Keratinocyte (primary cell): ENCODE data around the gene KCNMA1. TPM values are rescaled to one million over a fixed set of nuclear protein-coding genes. Genes with fewer than 3 reads are reported as not detected.
A peak's percentile ranks its signal among the peaks of the same experiment; 100 is the strongest.

Experiments used
- DNase-seq: peaks from one replicate; pipeline ENCODE4 v3.0.0-alpha.2; 2011; ENCODE audit warnings: low read depth, missing footprints, low spot score
- FAIRE-seq: peaks from 2 replicates; lab custom pipeline; 2011; peaks lifted over from hg19 to GRCh38; lab: Jason Lieb, UNC
- H2AFZ ChIP-seq: 2 replicates; pipeline ENCODE4 v1.6.0; 2012; ENCODE audit warnings: low read length, control low read depth, inconsistent platforms; ENCODE audit not compliant: control insufficient read depth
- H3K27ac ChIP-seq: 2 replicates; pipeline ENCODE4 v1.5.1; 2011; ENCODE audit warnings: low read length; ENCODE audit not compliant: control insufficient read depth, insufficient read depth
- H3K27me3 ChIP-seq: 3 replicates; pipeline ENCODE4 v1.6.0; 2011; ENCODE audit warnings: low read length; ENCODE audit not compliant: control insufficient read depth, insufficient read depth; ENCODE audit errors: extremely low read depth
- H3K36me3 ChIP-seq, 2 experiments: 2 replicates in 1 of 2; 3 replicates in 1 of 2; pipeline ENCODE4 v1.5.1; 2011; ENCODE audit warnings: low read length in 2 of 2, mild to moderate bottlenecking in 1 of 2; ENCODE audit not compliant: control insufficient read depth in 2 of 2, insufficient read depth in 2 of 2; ENCODE audit errors: extremely low read depth in 1 of 2
- H3K4me1 ChIP-seq: 3 replicates; pipeline ENCODE4 v1.5.1; 2011; ENCODE audit warnings: low read length; ENCODE audit not compliant: control insufficient read depth, insufficient read depth; ENCODE audit errors: extremely low read depth
- H3K4me2 ChIP-seq: 3 replicates; pipeline ENCODE4 v1.6.0; 2011; ENCODE audit warnings: low read depth, low read length; ENCODE audit not compliant: control insufficient read depth, insufficient read depth; ENCODE audit errors: extremely low read depth
- H3K4me3 ChIP-seq, 3 experiments: fragments of 200-600 bp in 1 of 3; sonication (generic) in 1 of 3; 2 replicates in 2 of 3; 3 replicates in 1 of 3; pipeline ENCODE4 v1.5.1; 2011 to 2016; ENCODE audit warnings: low read length in 3 of 3, mild to moderate bottlenecking in 3 of 3, control low read depth in 2 of 3, inconsistent platforms in 1 of 3, low read depth in 1 of 3, mixed read lengths in 1 of 3, mixed run types in 1 of 3, moderate library complexity in 1 of 3; ENCODE audit not compliant: control insufficient read depth in 2 of 3, insufficient read depth in 2 of 3; ENCODE audit errors: extremely low read depth in 1 of 3
- H3K79me2 ChIP-seq: 2 replicates; pipeline ENCODE4 v1.6.0; 2012; ENCODE audit warnings: low read length; ENCODE audit not compliant: control insufficient read depth, insufficient read depth
- H3K9ac ChIP-seq: 3 replicates; pipeline ENCODE4 v1.6.0; 2011; ENCODE audit warnings: low read length; ENCODE audit not compliant: control insufficient read depth, insufficient read depth; ENCODE audit errors: extremely low read depth
- H3K9me1 ChIP-seq: 3 replicates; pipeline ENCODE4 v1.6.0; 2011; ENCODE audit warnings: low read length; ENCODE audit not compliant: control insufficient read depth, insufficient read depth; ENCODE audit errors: extremely low read depth
- H3K9me3 ChIP-seq: 2 replicates; pipeline ENCODE4 v1.5.1; 2012; ENCODE audit warnings: low read depth, low read length; ENCODE audit not compliant: control insufficient read depth
- H4K20me1 ChIP-seq: 3 replicates; pipeline ENCODE4 v1.6.0; 2011; ENCODE audit warnings: low read length; ENCODE audit not compliant: control insufficient read depth, insufficient read depth; ENCODE audit errors: extremely low read depth
- EZH2 ChIP-seq: IDR thresholded peaks from one replicate; pipeline ENCODE4 v1.6.1; 2012; ENCODE audit warnings: inconsistent platforms, mild to moderate bottlenecking, low read length, moderate library complexity
- dilution Hi-C: fragments of 300-500 bp; cut with MboI; formaldehyde crosslinking; loops from one replicate; pipeline ENCODE4 v1.7.0; 2020; ENCODE audit warnings: low sequenced_read_pairs; ENCODE audit not compliant: extremely low pct_ligation_motif_present
- polyA plus RNA-seq, 5 experiments: library from polyadenylated mRNA; depleted of rRNA in 3 of 5; stranded (reverse) in 3 of 5; stranded (forward) in 1 of 5; unstranded in 1 of 5; fragments of >200 nt; gene quantifications; 1 replicate in 1 of 5; 2 replicates in 3 of 5; 3 replicates in 1 of 5; pipeline versions ENCODE4 v1.2.1 to v1.2.3, GENCODE V29; 2011 to 2012; ENCODE audit warnings: missing spikeins in 2 of 5, low read depth in 1 of 5, low replicate concordance in 1 of 5
- TF ChIP-seq, protein P1 (sequence below), 3 experiments: IDR thresholded peaks in 1 of 3; conservative IDR thresholded peaks in 1 of 3; optimal IDR thresholded peaks in 1 of 3; 2 replicates in 2 of 3; 3 replicates in 1 of 3; pipeline versions ENCODE3 to v1.5.1; 2011; ENCODE audit warnings: low read length in 3 of 3, mild to moderate bottlenecking in 3 of 3, moderate library complexity in 2 of 3, control low read depth in 1 of 3, inconsistent platforms in 1 of 3; ENCODE audit not compliant: insufficient read depth in 2 of 3; ENCODE audit errors: extremely low read depth in 1 of 3

Gene KCNMA1
- polyA plus RNA-seq, 1 donor (not counting 4 experiments of a cell fraction or from before 2014, with no cell fraction given) = 6.3 TPM

DNA sequence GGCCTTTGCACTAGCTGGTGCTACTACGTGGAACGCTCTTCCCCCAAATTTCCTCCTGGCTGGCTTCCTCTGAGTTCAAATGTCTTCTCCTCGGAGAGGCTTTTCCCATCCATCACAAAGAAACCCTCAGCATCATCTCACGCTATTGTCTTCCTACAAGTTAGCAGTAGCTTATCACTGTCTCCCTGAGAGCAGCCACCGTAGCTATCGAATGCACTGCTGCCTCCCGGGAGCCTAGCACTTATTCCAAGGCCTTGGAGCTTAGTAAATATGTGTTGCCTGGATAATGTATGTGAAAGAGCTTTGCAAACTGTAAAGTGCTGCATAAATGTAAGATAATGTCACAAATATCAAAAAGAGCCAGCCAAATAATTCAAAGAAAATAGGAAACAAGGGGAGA lies 124.4 kb downstream of the KCNMA1 start:
- dilution Hi-C loops = no loop called here
- H3K4me3 ChIP-seq = no peak overlapping the region
- H3K4me2 ChIP-seq = peak overlapping the region; percentile 45
- no peak overlapping the region for H3K9ac ChIP-seq
- H3K9me1 ChIP-seq = no peaks in the 10 kb centered on the region
- TF ChIP-seq, protein P1, sequence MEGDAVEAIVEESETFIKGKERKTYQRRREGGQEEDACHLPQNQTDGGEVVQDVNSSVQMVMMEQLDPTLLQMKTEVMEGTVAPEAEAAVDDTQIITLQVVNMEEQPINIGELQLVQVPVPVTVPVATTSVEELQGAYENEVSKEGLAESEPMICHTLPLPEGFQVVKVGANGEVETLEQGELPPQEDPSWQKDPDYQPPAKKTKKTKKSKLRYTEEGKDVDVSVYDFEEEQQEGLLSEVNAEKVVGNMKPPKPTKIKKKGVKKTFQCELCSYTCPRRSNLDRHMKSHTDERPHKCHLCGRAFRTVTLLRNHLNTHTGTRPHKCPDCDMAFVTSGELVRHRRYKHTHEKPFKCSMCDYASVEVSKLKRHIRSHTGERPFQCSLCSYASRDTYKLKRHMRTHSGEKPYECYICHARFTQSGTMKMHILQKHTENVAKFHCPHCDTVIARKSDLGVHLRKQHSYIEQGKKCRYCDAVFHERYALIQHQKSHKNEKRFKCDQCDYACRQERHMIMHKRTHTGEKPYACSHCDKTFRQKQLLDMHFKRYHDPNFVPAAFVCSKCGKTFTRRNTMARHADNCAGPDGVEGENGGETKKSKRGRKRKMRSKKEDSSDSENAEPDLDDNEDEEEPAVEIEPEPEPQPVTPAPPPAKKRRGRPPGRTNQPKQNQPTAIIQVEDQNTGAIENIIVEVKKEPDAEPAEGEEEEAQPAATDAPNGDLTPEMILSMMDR (optimal IDR thresholded peaks at IDR 0.05 in 1 of 3, IDR thresholded peaks at IDR 0.05 in 1 of 3, conservative IDR thresholded peaks at IDR 0.05 in 1 of 3; ENCODE audit: extremely low read depth in 1 of 3, insufficient read depth in 2 of 3, low read length in 3 of 3) = no peak
- TF ChIP-seq EZH2 = no peak
- no peaks in the 10 kb centered on the region for H3K79me2 ChIP-seq
- H3K27me3 ChIP-seq = no peaks in the 10 kb centered on the region
- H3K4me1 ChIP-seq = peaks cover 32% of the 10 kb centered on the region
- FAIRE-seq (no peak), DNase-seq (no peak)
- no peaks in the 10 kb centered on the region for H4K20me1 ChIP-seq
- no peaks in the 10 kb centered on the region for H3K9me3 ChIP-seq
- H3K36me3 ChIP-seq = no peaks in the 10 kb centered on the region
- H3K27ac ChIP-seq = peak overlapping the region; percentile 48
- no peak overlapping the region for H2AFZ ChIP-seq

DNA sequence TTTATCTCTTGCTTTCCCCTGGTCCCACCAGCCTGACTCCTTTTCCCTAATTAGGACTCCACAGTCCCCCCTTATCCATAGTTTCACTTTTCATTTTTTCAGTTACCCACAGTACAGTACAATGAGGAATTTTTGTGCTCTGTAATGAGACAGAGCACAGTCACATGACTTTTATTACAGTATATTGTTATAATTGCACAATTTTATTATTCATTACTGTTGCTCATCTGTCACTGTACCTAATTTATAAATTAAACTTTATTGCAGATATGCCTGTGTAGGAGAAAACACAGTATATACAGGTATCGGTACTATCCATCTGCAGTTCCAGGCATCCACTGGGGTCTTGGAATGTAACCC lies 125.4 kb downstream of the KCNMA1 start:
- dilution Hi-C loops = no loop called here
- H3K9ac ChIP-seq = no peak overlapping the region
- H3K27ac ChIP-seq = no peak overlapping the region
- H3K4me2 ChIP-seq = no peak overlapping the region
- DNase-seq (no peak), FAIRE-seq (no peak)
- TF ChIP-seq, protein P1 (optimal IDR thresholded peaks at IDR 0.05 in 1 of 3, IDR thresholded peaks at IDR 0.05 in 1 of 3, conservative IDR thresholded peaks at IDR 0.05 in 1 of 3; ENCODE audit: extremely low read depth in 1 of 3, insufficient read depth in 2 of 3, low read length in 3 of 3) = no peak
- TF ChIP-seq EZH2 = no peak
- no peak overlapping the region for H2AFZ ChIP-seq
- no peak overlapping the region for H3K4me3 ChIP-seq
- no peaks in the 10 kb centered on the region for H3K9me3 ChIP-seq
- H3K9me1 ChIP-seq = no peaks in the 10 kb centered on the region
- no peaks in the 10 kb centered on the region for H3K36me3 ChIP-seq
- H3K4me1 ChIP-seq = peaks cover 35% of the 10 kb centered on the region
- no peaks in the 10 kb centered on the region for H3K27me3 ChIP-seq
- no peaks in the 10 kb centered on the region for H4K20me1 ChIP-seq
- H3K79me2 ChIP-seq = no peaks in the 10 kb centered on the region
